HL-60 (cell line): ENCODE measurements around the gene PREPL.

Experiments used
- DNase-seq, 2 experiments: peaks; one replicate each; pipeline ENCODE4 v3.0.0-alpha.2; 2010 to 2020; ENCODE audit warnings: low read depth in 1 of 2, low spot score in 1 of 2
- H3K27ac ChIP-seq: fragments of 250-450 bp; sonication (Bioruptor Pico); replicated peaks from 2 replicates; pipeline ENCODE4 v1.5.1; 2020; ENCODE audit warnings: mild to moderate bottlenecking, moderate library complexity
- H3K27me3 ChIP-seq: fragments of 250-450 bp; sonication (Bioruptor Pico); 2 replicates; pipeline ENCODE4 v1.5.1; 2021; ENCODE audit warnings: mild to moderate bottlenecking, moderate library complexity; ENCODE audit not compliant: insufficient read depth, poor library complexity, severe bottlenecking
- H3K4me3 ChIP-seq: replicated peaks from 2 replicates; pipeline ENCODE4 v1.5.1; 2011; ENCODE audit warnings: mild to moderate bottlenecking, control low read depth, low read length; ENCODE audit not compliant: insufficient read depth
- GABPA ChIP-seq: IDR thresholded peaks from 2 replicates; pipeline ENCODE4 v1.6.1; 2012; ENCODE audit warnings: low read depth
- POLR2AphosphoS5 ChIP-seq: IDR thresholded peaks from 2 replicates; pipeline ENCODE4 v1.6.1; 2012; ENCODE audit warnings: low read depth
- SPI1 ChIP-seq: IDR thresholded peaks from 2 replicates; pipeline ENCODE4 v1.6.1; 2012; ENCODE audit warnings: low read depth, mild to moderate bottlenecking, borderline replicate concordance
- TF ChIP-seq, protein P1 (sequence below): IDR thresholded peaks from 2 replicates; pipeline ENCODE4 v1.6.1; 2012; ENCODE audit warnings: low read depth; ENCODE audit not compliant: insufficient replicate concordance
- TF ChIP-seq, protein P2 (sequence below): IDR thresholded peaks from one replicate; pipeline ENCODE4 v1.5.1; 2011; ENCODE audit warnings: low read length, control low read depth, inconsistent platforms; ENCODE audit not compliant: insufficient read depth

The PREPL gene

GRCh38 chr2:44269831-44270230 lies 91.5 kb downstream of the PREPL start:
- no peak overlapping the region for H3K4me3 ChIP-seq
- no peak for DNase-seq
- no peak for TF ChIP-seq SPI1
- TF ChIP-seq, protein P1, sequence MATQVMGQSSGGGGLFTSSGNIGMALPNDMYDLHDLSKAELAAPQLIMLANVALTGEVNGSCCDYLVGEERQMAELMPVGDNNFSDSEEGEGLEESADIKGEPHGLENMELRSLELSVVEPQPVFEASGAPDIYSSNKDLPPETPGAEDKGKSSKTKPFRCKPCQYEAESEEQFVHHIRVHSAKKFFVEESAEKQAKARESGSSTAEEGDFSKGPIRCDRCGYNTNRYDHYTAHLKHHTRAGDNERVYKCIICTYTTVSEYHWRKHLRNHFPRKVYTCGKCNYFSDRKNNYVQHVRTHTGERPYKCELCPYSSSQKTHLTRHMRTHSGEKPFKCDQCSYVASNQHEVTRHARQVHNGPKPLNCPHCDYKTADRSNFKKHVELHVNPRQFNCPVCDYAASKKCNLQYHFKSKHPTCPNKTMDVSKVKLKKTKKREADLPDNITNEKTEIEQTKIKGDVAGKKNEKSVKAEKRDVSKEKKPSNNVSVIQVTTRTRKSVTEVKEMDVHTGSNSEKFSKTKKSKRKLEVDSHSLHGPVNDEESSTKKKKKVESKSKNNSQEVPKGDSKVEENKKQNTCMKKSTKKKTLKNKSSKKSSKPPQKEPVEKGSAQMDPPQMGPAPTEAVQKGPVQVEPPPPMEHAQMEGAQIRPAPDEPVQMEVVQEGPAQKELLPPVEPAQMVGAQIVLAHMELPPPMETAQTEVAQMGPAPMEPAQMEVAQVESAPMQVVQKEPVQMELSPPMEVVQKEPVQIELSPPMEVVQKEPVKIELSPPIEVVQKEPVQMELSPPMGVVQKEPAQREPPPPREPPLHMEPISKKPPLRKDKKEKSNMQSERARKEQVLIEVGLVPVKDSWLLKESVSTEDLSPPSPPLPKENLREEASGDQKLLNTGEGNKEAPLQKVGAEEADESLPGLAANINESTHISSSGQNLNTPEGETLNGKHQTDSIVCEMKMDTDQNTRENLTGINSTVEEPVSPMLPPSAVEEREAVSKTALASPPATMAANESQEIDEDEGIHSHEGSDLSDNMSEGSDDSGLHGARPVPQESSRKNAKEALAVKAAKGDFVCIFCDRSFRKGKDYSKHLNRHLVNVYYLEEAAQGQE, result no peak
- TF ChIP-seq POLR2AphosphoS5, result no peak
- no peak for TF ChIP-seq GABPA
- TF ChIP-seq, protein P2, sequence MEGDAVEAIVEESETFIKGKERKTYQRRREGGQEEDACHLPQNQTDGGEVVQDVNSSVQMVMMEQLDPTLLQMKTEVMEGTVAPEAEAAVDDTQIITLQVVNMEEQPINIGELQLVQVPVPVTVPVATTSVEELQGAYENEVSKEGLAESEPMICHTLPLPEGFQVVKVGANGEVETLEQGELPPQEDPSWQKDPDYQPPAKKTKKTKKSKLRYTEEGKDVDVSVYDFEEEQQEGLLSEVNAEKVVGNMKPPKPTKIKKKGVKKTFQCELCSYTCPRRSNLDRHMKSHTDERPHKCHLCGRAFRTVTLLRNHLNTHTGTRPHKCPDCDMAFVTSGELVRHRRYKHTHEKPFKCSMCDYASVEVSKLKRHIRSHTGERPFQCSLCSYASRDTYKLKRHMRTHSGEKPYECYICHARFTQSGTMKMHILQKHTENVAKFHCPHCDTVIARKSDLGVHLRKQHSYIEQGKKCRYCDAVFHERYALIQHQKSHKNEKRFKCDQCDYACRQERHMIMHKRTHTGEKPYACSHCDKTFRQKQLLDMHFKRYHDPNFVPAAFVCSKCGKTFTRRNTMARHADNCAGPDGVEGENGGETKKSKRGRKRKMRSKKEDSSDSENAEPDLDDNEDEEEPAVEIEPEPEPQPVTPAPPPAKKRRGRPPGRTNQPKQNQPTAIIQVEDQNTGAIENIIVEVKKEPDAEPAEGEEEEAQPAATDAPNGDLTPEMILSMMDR, result no peak
- no peaks in the 10 kb centered on the region for H3K27me3 ChIP-seq
- no peak overlapping the region for H3K27ac ChIP-seq

GRCh38 chr2:44267796-44268648 lies 93.3 kb downstream of the PREPL start:
- TF ChIP-seq, protein P2, result no peak
- no peak for TF ChIP-seq POLR2AphosphoS5
- TF ChIP-seq, protein P1, result no peak
- no peak for TF ChIP-seq GABPA

More at GRCh38 chr2:44267796-44268648, 93.3 kb downstream of the PREPL start:
- H3K4me3 ChIP-seq, result no peak overlapping the region
- no peaks in the 10 kb centered on the region for H3K27me3 ChIP-seq
- no peak overlapping the region for H3K27ac ChIP-seq
- no peak for DNase-seq
